ENCODE data around the gene STARD13. TPM values are rescaled to one million over a fixed set of nuclear protein-coding genes. Genes with fewer than 3 reads are reported as not detected.

STARD13 gene
- total RNA-seq, 6 donors from 2014 or later: 43.6 to 76.5 (median 63.7) TPM

- ATAC-seq (ENCODE audit: low FRiP score in 2 of 2) (peak in 1 of 2 donors; percentile 28), DNase-seq (no peak)
- 88% methylated on average over 7 of the region's 7 CpGs for WGBS, 2 donors
- H3K36me3 ChIP-seq: no peaks in the 10 kb centered on the region
- no peaks in the 10 kb centered on the region for H3K9me3 ChIP-seq
- H3K27ac ChIP-seq: peak overlapping the region in 3 of 4 donors; percentile 41 to 63 (median 55)
- H3K27me3 ChIP-seq: no peaks in the 10 kb centered on the region
- TF ChIP-seq EP300 (IDR thresholded peaks at IDR 0.05) (no peak), POLR2AphosphoS5 (IDR thresholded peaks at IDR 0.05) (no peak), POLR2A (IDR thresholded peaks at IDR 0.05) (no peak), CTCF (IDR thresholded peaks at IDR 0.05) (no peak)
- peaks cover 9 to 33% (median 15%) of the 10 kb centered on the region in 4 donors for H3K4me1 ChIP-seq
- no peak overlapping the region for H3K4me3 ChIP-seq
Observed at GRCh38 chr13:33322965-33323668, 37.6 kb upstream of the STARD13 start.

GRCh38 chr13:33322543-33322809 lies 36.9 kb upstream of the STARD13 start:
- peak in 1 of 2 donors; percentile 56 for ATAC-seq (ENCODE audit: low FRiP score in 2 of 2)
- DNase-seq: no peak
- Histone ChIP-seq H3K36me3 (no peaks in the 10 kb centered on the region), H3K4me1 (peaks cover 9 to 33% (median 15%) of the 10 kb centered on the region in 4 donors), H3K9me3 (no peaks in the 10 kb centered on the region), H3K27ac (peak overlapping the region in 3 of 4 donors; percentile 8 to 63 (median 55)), H3K27me3 (no peaks in the 10 kb centered on the region), H3K4me3 (peak overlapping the region in 1 of 4 donors; percentile 7)
- no peak for TF ChIP-seq EP300 (IDR thresholded peaks at IDR 0.05)
- no peak for TF ChIP-seq CTCF (IDR thresholded peaks at IDR 0.05)
- no peak for TF ChIP-seq POLR2A (IDR thresholded peaks at IDR 0.05)
- no peak for TF ChIP-seq POLR2AphosphoS5 (IDR thresholded peaks at IDR 0.05)
- 78 to 83% methylated on average over 5 of the region's 5 CpGs for WGBS, 2 donors

GRCh38 chr13:33321686-33322542 lies 36.4 kb upstream of the STARD13 start:
- Histone ChIP-seq H3K4me3 (peak overlapping the region in 1 of 4 donors; percentile 7), H3K9me3 (no peaks in the 10 kb centered on the region), H3K4me1 (peaks cover 9 to 33% (median 15%) of the 10 kb centered on the region in 4 donors), H3K36me3 (no peaks in the 10 kb centered on the region), H3K27me3 (no peaks in the 10 kb centered on the region), H3K27ac (peak overlapping the region; percentile 8 to 63 (median 59))
- TF ChIP-seq EP300 (IDR thresholded peaks at IDR 0.05): peak in 1 of 4 donors; percentile 72
- TF ChIP-seq POLR2A (IDR thresholded peaks at IDR 0.05): no peak
- ATAC-seq (ENCODE audit: low FRiP score in 2 of 2): no peak
- no peak for DNase-seq
- 54 to 61% methylated on average over 11 of the region's 11 CpGs for WGBS, 2 donors

GRCh38 chr13:33319859-33320258 lies 34.3 kb upstream of the STARD13 start:
- Histone ChIP-seq H3K4me1 (peaks cover 6 to 29% (median 10%) of the 10 kb centered on the region in 4 donors), H3K36me3 (no peaks in the 10 kb centered on the region), H3K9me3 (no peaks in the 10 kb centered on the region), H3K4me3 (no peak overlapping the region), H3K27me3 (no peaks in the 10 kb centered on the region), H3K27ac (no peak overlapping the region)
- TF ChIP-seq POLR2A (IDR thresholded peaks at IDR 0.05): no peak
- ATAC-seq (ENCODE audit: low FRiP score in 2 of 2): no peak
- 96 to 100% methylated on average over 1 of the region's 1 CpG for WGBS, 2 donors
- no peak for DNase-seq

GRCh38 chr13:33318744-33319143 lies 33.2 kb upstream of the STARD13 start:
- Histone ChIP-seq H3K9me3 (no peaks in the 10 kb centered on the region), H3K4me1 (peaks cover 0 to 17% (median 8%) of the 10 kb centered on the region in 4 donors), H3K27ac (no peak overlapping the region), H3K36me3 (no peaks in the 10 kb centered on the region), H3K4me3 (no peak overlapping the region), H3K27me3 (no peaks in the 10 kb centered on the region)
- DNase-seq (no peak), ATAC-seq (ENCODE audit: low FRiP score in 2 of 2) (no peak)
- 75 to 81% methylated on average over 2 of the region's 2 CpGs for WGBS, 2 donors
- TF ChIP-seq EP300 (IDR thresholded peaks at IDR 0.05): no peak
- TF ChIP-seq POLR2AphosphoS5 (IDR thresholded peaks at IDR 0.05): no peak
- no peak for TF ChIP-seq POLR2A (IDR thresholded peaks at IDR 0.05)
- TF ChIP-seq CTCF (IDR thresholded peaks at IDR 0.05): no peak
